Activated T-helper 2 cell treated with anti-CD3 and anti-CD28 coated beads, Interferon-gamma antibody, Interleukin-2, Interleukin-4, amounts not matched to agents 10 μg/mL and 5 μg/mL and 100 μg/mL, durations not matched to agents 14 hours and 24 hours and 36 hours (primary cell): ENCODE data around the gene MLF2. TPM values are rescaled to one million over a fixed set of nuclear protein-coding genes. Genes with fewer than 3 reads are reported as not detected.

Experiments
- DNase-seq: peaks from one replicate; pipeline ENCODE4 v3.0.0; 2021; ENCODE audit warnings: low spot score
- H3K27ac Mint-ChIP-seq: one replicate; pipeline ENCODE4 v1.8.0; 2021; ENCODE audit warnings: mixed read lengths
- H3K27me3 Mint-ChIP-seq: one replicate; pipeline ENCODE4 v1.8.0; 2021; ENCODE audit warnings: low read depth, mixed read lengths
- H3K36me3 Mint-ChIP-seq: one replicate; pipeline ENCODE4 v1.8.0; 2021; ENCODE audit warnings: low read depth, mixed read lengths
- H3K4me1 Mint-ChIP-seq: one replicate; pipeline ENCODE4 v1.8.0; 2021; ENCODE audit warnings: low read depth, mixed read lengths
- H3K4me3 Mint-ChIP-seq: one replicate; pipeline ENCODE4 v1.8.0; 2021; ENCODE audit warnings: low read depth, mild to moderate bottlenecking, moderate library complexity, mixed read lengths
- H3K9me3 Mint-ChIP-seq: one replicate; pipeline ENCODE4 v1.8.0; 2021; ENCODE audit warnings: mixed read lengths
- intact Hi-C: fragments of 100-400 bp; cut with micrococcal nuclease; formaldehyde crosslinking; loops from one replicate; pipeline ENCODE4 v1.15.1; 2023
- total RNA-seq: library from RNA; stranded (reverse); gene quantifications from 2 replicates; pipeline ENCODE4 v1.2.3, GENCODE V29; 2022

The MLF2 gene
- total RNA-seq, 1 donor from 2014 or later, result 162 TPM

DNA sequence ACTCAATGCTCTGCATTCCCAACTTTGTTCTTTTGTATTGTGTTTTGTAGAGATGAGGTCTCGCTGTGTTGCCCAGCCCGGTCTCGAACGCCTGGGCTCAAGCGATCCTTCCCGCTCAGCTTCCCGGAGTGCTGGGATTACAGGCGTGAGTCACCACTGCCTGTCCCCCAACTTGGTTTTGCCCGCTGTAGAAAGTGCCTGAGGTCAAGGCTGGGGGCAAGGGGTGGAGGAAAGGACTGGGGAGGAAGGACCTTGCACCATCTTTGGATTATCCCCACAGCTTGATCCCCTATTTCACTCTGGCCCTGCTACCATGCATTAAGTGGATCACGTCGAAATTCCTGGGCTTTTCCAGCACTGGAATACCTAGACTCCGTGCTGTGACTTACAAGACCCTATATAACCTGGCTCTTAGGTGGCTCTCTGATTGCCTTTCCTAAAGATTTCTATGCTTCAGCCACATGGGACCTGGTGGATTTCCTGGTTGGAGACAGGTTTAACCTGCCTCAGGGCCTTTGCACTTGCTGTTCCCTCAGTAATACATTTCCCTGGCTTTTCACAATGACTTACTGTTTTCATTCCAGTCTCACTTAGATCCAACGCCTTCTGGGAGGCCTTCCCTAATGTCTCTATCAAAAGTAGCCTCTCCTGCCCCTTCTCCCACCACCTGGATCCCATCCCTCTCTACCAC is 51.7 kb downstream of the MLF2 start:
- peaks cover 13% of the 10 kb centered on the region for H3K4me1 Mint-ChIP-seq
- intact Hi-C loops, result no loop called here
- no peaks in the 10 kb centered on the region for H3K9me3 Mint-ChIP-seq
- H3K27ac Mint-ChIP-seq, result no peak overlapping the region
- H3K27me3 Mint-ChIP-seq, result peaks cover 59% of the 10 kb centered on the region
- no peaks in the 10 kb centered on the region for H3K36me3 Mint-ChIP-seq
- H3K4me3 Mint-ChIP-seq, result peak overlapping the region; percentile 34
- no peak for DNase-seq

DNA sequence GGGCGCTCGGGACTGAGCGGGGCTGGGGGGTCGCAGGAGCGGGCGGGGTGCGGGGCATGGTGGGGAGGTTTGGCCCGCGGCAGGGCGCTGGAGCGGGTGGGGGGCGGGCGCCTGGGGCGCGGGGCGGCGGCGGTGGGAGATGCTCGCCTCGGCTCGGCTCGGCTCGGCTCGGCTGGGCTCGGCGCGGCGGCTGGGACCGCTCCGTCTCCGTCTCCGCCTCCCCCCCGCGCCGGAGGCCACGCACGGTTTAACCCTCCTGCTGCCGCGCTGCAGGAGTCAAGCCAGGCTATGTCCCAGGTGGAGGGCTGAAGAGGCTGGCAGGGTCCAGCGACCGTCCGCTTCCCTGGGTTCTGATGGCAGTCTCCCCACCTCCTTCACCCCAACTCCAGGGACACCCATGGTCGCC is 52.3 kb downstream of the MLF2 start, which contains the start of gene PIANP:
Gene PIANP, minus strand, starts transcription at position 170 of the 406 bp plus-strand sequence. CDS start 2,754 bp downstream, outside the sequence.
- H3K4me1 Mint-ChIP-seq, result peaks cover 13% of the 10 kb centered on the region
- H3K27ac Mint-ChIP-seq, result no peak within 1 kb of the TSS
- peak; percentile 34 for DNase-seq
- H3K36me3 Mint-ChIP-seq, result no peaks in the 10 kb centered on the region
- no peaks in the 10 kb centered on the region for H3K9me3 Mint-ChIP-seq
- H3K4me3 Mint-ChIP-seq, result peak within 1 kb of the TSS; percentile 73
- intact Hi-C loops, result no loop called here
- peaks cover 59% of the 10 kb centered on the region for H3K27me3 Mint-ChIP-seq

DNA sequence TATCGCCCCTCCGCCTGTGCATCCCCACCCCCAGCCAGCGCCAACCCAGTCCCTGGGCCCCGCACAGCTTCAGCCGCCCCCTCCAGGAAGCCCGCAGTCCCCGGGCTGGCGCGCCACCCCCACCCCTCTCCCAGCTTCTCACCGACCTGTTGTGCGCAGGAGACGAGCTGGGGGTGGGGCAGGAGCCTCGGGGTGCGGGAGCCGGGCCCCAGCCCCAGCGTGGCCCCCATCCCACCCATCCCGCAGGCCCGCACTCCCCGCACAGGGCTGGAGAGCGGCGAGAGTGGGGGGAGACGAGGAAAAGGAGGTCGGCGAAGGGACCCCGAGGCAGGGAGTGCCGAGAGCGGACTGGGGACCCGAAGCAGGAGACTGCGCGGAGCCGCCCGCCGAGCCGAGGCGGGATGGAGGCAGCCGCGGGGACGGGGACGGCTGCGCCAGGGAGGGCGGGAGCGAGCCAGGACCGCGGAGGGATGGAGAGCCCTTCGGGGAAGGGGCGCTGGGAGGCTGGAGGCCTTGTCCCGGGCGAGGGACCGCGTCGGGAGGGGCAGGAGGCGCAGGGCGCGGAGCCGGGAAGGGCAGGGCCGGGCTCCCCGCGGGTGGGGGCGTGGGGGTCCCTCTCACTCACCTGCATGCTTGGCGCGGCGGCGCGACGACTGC is 52.8 kb downstream of the MLF2 start:
- Mint-ChIP-seq H3K27ac (no peak overlapping the region), H3K4me3 (peak overlapping the region; percentile 73), H3K27me3 (peaks cover 56% of the 10 kb centered on the region), H3K4me1 (peaks cover 13% of the 10 kb centered on the region), H3K36me3 (no peaks in the 10 kb centered on the region), H3K9me3 (no peaks in the 10 kb centered on the region)
- DNase-seq, result no peak
- intact Hi-C loops, result no loop called here

DNA sequence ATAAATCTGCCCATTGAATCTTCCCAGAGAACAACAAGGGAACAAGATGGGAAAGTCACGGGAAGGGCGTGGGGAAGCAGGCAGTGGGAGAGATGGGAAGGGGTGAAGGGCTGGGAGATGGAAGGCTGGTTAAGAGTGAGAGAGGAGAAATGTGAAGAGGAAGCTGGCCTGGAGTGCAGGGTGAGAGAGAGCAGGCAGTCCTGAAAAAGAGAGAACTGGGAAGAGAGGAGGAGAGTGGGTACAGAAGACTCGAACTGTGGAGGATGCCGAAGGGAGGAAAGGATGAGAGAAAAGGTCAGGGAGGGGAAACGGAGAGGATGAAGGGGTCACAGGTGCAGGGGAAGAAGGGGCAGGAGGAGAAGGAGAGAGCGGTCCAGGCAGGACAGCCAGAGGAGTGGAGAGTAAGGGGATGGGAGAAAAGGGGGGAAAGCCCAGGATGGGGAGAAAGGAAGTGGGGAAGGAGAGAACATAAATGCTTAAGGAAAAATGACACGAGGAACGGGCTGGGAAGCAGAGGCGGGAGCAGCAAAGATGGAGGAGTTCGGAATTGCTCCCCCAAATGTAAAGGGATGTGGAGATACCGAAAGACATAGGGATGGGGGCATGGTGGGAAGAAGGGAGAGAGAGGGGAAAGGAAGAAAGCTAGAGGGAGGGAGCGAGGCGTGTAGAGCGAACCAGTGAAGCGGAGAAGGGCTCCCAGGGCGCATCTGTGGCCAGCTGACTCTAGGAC is 53.5 kb downstream of the MLF2 start:
- Mint-ChIP-seq H3K27me3 (peaks cover 52% of the 10 kb centered on the region), H3K4me1 (peaks cover 13% of the 10 kb centered on the region), H3K36me3 (no peaks in the 10 kb centered on the region), H3K4me3 (peak overlapping the region; percentile 73), H3K27ac (no peak overlapping the region), H3K9me3 (no peaks in the 10 kb centered on the region)
- intact Hi-C loops, result no loop called here
- no peak for DNase-seq

DNA sequence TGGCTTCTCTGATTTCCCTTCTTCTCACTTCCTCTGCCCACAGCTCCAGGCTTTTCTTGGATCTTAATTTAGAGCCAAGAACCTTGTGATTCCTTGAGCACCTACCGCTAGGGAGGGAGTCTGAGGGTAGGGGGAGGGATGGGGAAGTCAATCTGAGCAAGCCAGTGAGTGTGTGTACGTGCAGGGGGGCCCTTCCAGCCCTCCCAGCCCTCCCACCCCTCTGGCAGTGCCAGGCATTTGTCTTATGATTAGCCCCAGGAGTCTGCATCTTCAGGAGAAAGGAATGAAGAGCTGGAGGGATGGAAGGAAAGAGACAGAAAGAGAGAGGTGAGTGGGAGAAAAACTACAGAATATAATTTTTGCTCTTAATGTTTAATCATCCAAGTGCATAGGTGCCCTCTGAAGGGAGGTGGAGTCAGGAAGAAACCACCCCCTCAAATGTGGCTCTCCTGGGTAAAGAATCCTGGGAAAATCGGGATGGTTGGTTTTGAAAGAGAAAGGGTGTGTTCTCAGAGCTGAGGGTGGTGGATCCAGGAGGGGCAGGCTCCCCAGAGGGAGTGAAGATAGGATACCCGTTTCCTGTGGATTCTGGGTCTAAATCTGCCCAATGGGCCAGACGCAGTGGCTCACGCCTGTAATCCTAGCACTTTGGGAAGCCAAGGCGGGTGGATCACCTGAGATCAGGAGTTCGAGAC is 54.4 kb downstream of the MLF2 start:
- H3K27ac Mint-ChIP-seq, result no peak overlapping the region

More for the DNA sequence above, 54.4 kb downstream of the MLF2 start:
- Mint-ChIP-seq H3K4me3 (no peak overlapping the region), H3K36me3 (no peaks in the 10 kb centered on the region), H3K9me3 (no peaks in the 10 kb centered on the region), H3K27me3 (peaks cover 45% of the 10 kb centered on the region), H3K4me1 (peaks cover 11% of the 10 kb centered on the region)
- intact Hi-C loops, result no loop called here
- DNase-seq, result no peak

Other genes with a start within 250 kb of the MLF2 start
- gene GAPDH, start 218.6 kb downstream of the MLF2 start, total RNA-seq, result 4,713 and 4,805 TPM in 2 replicates
- 15.5 and 16.6 TPM in 2 replicates for gene IFFO1, start 197.1 kb downstream of the MLF2 start, total RNA-seq
- gene NOP2, start 184.8 kb downstream of the MLF2 start, total RNA-seq, result 146 and 157 TPM in 2 replicates
- gene CHD4, start 145.8 kb downstream of the MLF2 start, total RNA-seq, result 343 and 351 TPM in 2 replicates
- gene LPAR5, start 117.2 kb downstream of the MLF2 start, total RNA-seq, result 3.6 and 4.1 TPM in 2 replicates
- gene ACRBP, start 105.7 kb downstream of the MLF2 start, total RNA-seq, result 1.2 and 1.5 TPM in 2 replicates
- gene ING4, start 90.0 kb downstream of the MLF2 start, total RNA-seq, result 18.5 and 19.1 TPM in 2 replicates
- 73.7 and 75.4 TPM in 2 replicates for gene ZNF384, start 63.8 kb downstream of the MLF2 start, total RNA-seq
- gene PIANP, start 52.3 kb downstream of the MLF2 start, total RNA-seq, result 0.18 TPM in 1 of 2 replicates, not detected in the other
- 33.0 and 35.6 TPM in 2 replicates for gene COPS7A, start 29.1 kb downstream of the MLF2 start, total RNA-seq
- 235 and 262 TPM in 2 replicates for gene PTMS, start 13.2 kb upstream of the MLF2 start, total RNA-seq
- 215 and 223 TPM in 2 replicates for gene LAG3, start 19.4 kb upstream of the MLF2 start, total RNA-seq
- 354 and 368 TPM in 2 replicates for gene CD4, start 36.4 kb upstream of the MLF2 start, total RNA-seq
- 0.11 and 0.30 TPM in 2 replicates for gene GPR162, start 68.7 kb upstream of the MLF2 start, total RNA-seq
- gene P3H3, start 75.3 kb upstream of the MLF2 start, total RNA-seq, result 5.2 and 5.3 TPM in 2 replicates
- 1.2 and 1.3 TPM in 2 replicates for gene GNB3, start 87.8 kb upstream of the MLF2 start, total RNA-seq
- 41.6 and 42.1 TPM in 2 replicates for gene CDCA3, start 98.1 kb upstream of the MLF2 start, total RNA-seq
- gene USP5, start 99.0 kb upstream of the MLF2 start, total RNA-seq, result 133 and 134 TPM in 2 replicates
- gene TPI1, start 114.4 kb upstream of the MLF2 start, total RNA-seq, result 1,708 and 1,711 TPM in 2 replicates
- gene SPSB2, start 120.2 kb upstream of the MLF2 start, total RNA-seq, result 3.7 and 4.1 TPM in 2 replicates
- 4.7 and 6.6 TPM in 2 replicates for gene LRRC23, start 151.7 kb upstream of the MLF2 start, total RNA-seq
- gene ENO2, start 161.4 kb upstream of the MLF2 start, total RNA-seq, result 230 and 235 TPM in 2 replicates
- gene ATN1, start 174.8 kb upstream of the MLF2 start, total RNA-seq, result 66.8 and 70.5 TPM in 2 replicates
- gene RNU7-1, start 190.7 kb upstream of the MLF2 start, total RNA-seq, result not detected in 2 replicates
- gene C12orf57, start 190.9 kb upstream of the MLF2 start, total RNA-seq, result 158 and 173 TPM in 2 replicates
- 250 and 252 TPM in 2 replicates for gene PTPN6, start 198.2 kb upstream of the MLF2 start, total RNA-seq
- 381 and 391 TPM in 2 replicates for gene PHB2, start 217.5 kb upstream of the MLF2 start, total RNA-seq
- 104 and 112 TPM in 2 replicates for gene EMG1, start 217.8 kb upstream of the MLF2 start, total RNA-seq